Testis (tissue), 3 donors: ENCODE measurements around the gene PTGFR. TPM values are rescaled to one million over a fixed set of nuclear protein-coding genes. Genes with fewer than 3 reads are reported as not detected.

Source experiments
- DNase-seq: peaks from one replicate; pipeline ENCODE4 v3.0.0-alpha.2; 2019
- H3K27ac ChIP-seq, 2 donors: fragments of 200-600 bp; sonication (generic); one replicate each; pipeline ENCODE4 v1.5.1; 2019
- H3K27me3 ChIP-seq: fragments of 200-600 bp; sonication (generic); one replicate; pipeline ENCODE4 v1.5.1; 2019
- H3K36me3 ChIP-seq: fragments of 200-600 bp; sonication (generic); one replicate; pipeline ENCODE4 v1.5.1; 2017; ENCODE audit warnings: low read depth; ENCODE audit errors: missing control alignments
- H3K4me1 ChIP-seq: fragments of 200-600 bp; sonication (generic); one replicate; pipeline ENCODE4 v1.5.1; 2019
- H3K4me3 ChIP-seq, 2 donors: fragments of 200-600 bp; sonication (generic); one replicate each; pipeline ENCODE4 v1.5.1; 2017 to 2019
- H3K9me3 ChIP-seq: fragments of 200-600 bp; sonication (generic); one replicate; pipeline ENCODE4 v1.5.1; 2017
- POLR2A ChIP-seq: fragments of 450-650 bp; IDR thresholded peaks from one replicate; pipeline ENCODE4 v1.6.1; 2017; ENCODE audit warnings: antibody characterized with exemption, mild to moderate bottlenecking, moderate library complexity
- WGBS, 2 donors: methylation state at CpG; one replicate each; pipeline ENCODE4 v1.1.5; 2018; 5-methylcytosine and 5-hydroxymethylcytosine counted together
- intact Hi-C: fragments of 100-400 bp; cut with DNase I; formaldehyde crosslinking; loops from one replicate; pipeline ENCODE4 v1.15.1; 2023; ENCODE audit warnings: low total_unique reads
- polyA plus RNA-seq: library from polyadenylated mRNA; stranded (reverse); fragments of 350-450 nt; fragmentation: Illumina TruSeq; extraction: RNeasy Lipid Tissue Mini Kit (QIAGEN cat#74804); gene quantifications from one replicate; pipeline ENCODE4 v1.2.3, GENCODE V29; 2014; ENCODE audit warnings: low read depth, low replicate concordance; ENCODE audit not compliant: insufficient read depth
- total RNA-seq, 2 donors: library from RNA; depleted of rRNA; stranded (reverse); fragments of >200 nt; gene quantifications; one replicate each; pipeline ENCODE4 v1.2.3, GENCODE V29; 2016
- TF ChIP-seq, protein P1 (sequence below), 3 experiments: fragments of 450-650 bp in 2 of 3; fragments of 200-600 bp in 1 of 3; sonication (generic) in 1 of 3; IDR thresholded peaks; one replicate each; pipeline ENCODE4 v1.5.1; 2016 to 2019; ENCODE audit warnings: antibody characterized with exemption in 3 of 3, mild to moderate bottlenecking in 2 of 3, moderate library complexity in 1 of 3

Gene PTGFR
- total and polyA plus RNA-seq, 3 donors from 2014 or later = 0.50 to 2.9 (median 0.79) TPM

DNA sequence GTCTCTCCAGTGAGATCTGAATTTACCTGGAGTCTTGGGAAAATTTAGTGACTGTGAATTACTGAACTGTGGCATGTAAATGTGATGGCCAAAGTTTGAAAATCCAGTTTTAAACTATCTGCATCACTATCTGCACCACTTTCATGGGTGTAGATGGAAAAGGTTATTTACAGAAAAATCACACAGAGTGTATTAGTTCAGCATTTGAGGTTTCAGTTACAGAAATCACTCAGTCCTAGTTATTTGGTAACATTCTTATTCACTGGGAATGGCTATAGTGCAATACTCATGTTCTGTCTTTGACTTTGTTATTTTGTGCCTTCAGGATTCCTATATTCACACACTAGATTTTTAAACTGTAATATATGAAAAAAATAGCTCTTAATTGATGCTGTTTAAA, 68.9 kb downstream of the PTGFR start:
- Histone ChIP-seq H3K27me3 (no peaks in the 10 kb centered on the region), H3K4me1 (no peaks in the 10 kb centered on the region), H3K9me3 (no peaks in the 10 kb centered on the region), H3K36me3 (no peaks in the 10 kb centered on the region), H3K27ac (no peak overlapping the region), H3K4me3 (no peak overlapping the region)
- TF ChIP-seq POLR2A = no peak
- TF ChIP-seq, protein P1, sequence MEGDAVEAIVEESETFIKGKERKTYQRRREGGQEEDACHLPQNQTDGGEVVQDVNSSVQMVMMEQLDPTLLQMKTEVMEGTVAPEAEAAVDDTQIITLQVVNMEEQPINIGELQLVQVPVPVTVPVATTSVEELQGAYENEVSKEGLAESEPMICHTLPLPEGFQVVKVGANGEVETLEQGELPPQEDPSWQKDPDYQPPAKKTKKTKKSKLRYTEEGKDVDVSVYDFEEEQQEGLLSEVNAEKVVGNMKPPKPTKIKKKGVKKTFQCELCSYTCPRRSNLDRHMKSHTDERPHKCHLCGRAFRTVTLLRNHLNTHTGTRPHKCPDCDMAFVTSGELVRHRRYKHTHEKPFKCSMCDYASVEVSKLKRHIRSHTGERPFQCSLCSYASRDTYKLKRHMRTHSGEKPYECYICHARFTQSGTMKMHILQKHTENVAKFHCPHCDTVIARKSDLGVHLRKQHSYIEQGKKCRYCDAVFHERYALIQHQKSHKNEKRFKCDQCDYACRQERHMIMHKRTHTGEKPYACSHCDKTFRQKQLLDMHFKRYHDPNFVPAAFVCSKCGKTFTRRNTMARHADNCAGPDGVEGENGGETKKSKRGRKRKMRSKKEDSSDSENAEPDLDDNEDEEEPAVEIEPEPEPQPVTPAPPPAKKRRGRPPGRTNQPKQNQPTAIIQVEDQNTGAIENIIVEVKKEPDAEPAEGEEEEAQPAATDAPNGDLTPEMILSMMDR (IDR thresholded peaks at IDR 0.05) = no peak
- no peak for DNase-seq
- intact Hi-C loops = no loop called here

DNA sequence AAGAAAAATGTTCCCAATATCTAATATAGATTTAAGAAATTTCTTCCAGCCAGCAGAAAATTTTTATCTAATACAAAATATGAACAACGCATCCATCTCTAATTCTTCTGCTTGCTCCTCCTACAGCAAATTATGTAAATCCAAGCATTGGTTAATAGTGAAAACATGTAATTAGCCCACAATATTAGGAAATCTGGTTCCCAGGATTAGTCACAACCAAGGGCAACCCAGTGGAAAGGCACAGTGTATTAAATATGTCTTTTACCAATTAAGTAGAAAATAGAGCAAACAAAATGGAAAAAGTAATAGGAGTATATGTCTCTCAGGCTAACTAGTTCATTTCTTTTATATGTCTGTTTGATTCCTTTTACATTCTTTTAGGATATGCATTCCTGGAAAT, 70.0 kb downstream of the PTGFR start:
- no peak for DNase-seq
- intact Hi-C loops = no loop called here
- 84 to 88% methylated on average over 1 of the region's 1 CpG for WGBS, 2 donors

DNA sequence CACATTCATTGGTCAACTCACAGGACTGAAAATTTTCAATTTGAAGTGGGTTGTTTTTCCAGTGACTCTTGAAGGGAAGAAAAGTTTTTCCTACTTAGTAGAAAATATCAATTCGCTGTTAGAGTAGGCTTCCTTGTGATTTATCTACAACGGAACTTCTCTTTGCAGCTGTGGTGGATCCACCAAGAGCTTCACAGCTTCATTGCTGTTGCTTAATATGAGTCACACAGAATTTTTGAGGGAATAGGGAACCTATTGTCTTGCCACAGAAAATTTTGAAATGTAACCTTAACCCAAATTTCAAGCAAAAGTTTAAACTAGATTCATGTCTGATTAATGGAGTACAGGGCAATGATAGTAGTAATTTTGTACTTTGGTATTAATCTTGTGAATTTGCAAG, 71.1 kb downstream of the PTGFR start:
- Histone ChIP-seq H3K36me3 (no peaks in the 10 kb centered on the region), H3K27me3 (no peaks in the 10 kb centered on the region), H3K27ac (no peak overlapping the region), H3K9me3 (no peaks in the 10 kb centered on the region), H3K4me3 (no peak overlapping the region), H3K4me1 (no peaks in the 10 kb centered on the region)
- WGBS, 2 donors = 83 to 90% methylated on average over 2 of the region's 2 CpGs
- TF ChIP-seq, protein P1 (IDR thresholded peaks at IDR 0.05) = no peak
- no peak for TF ChIP-seq POLR2A
- DNase-seq = no peak
- intact Hi-C loops = no loop called here

More for the DNA sequence above, 70.0 kb downstream of the PTGFR start:
- H3K4me1 ChIP-seq = no peaks in the 10 kb centered on the region
- H3K9me3 ChIP-seq = no peaks in the 10 kb centered on the region
- H3K27ac ChIP-seq = no peak overlapping the region
- TF ChIP-seq, protein P1 (IDR thresholded peaks at IDR 0.05) = no peak
- TF ChIP-seq POLR2A = no peak
- no peak overlapping the region for H3K4me3 ChIP-seq
- no peaks in the 10 kb centered on the region for H3K27me3 ChIP-seq
- H3K36me3 ChIP-seq = no peaks in the 10 kb centered on the region

DNA sequence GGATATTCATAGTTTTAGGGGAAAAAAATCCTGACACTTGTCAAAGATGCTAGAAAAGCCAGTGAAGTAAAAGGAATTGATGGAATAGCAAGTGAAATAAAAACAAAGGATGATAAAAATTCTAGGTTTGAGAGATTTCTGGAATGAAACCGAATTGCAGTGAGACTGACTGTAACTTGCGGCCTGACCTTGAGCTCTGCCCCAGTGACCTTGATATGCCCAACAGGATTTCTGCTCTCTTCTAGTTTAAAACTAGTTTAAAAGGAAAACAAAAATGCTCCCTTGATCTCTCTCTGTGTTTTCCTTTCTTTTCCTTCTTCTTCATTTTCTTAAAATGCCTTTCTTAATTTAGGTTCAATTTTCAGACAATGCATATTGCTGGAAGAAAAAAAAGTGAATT, 74.6 kb downstream of the PTGFR start:
- WGBS, 2 donors = 24 to 43% methylated on average over 2 of the region's 2 CpGs
- TF ChIP-seq POLR2A = no peak
- TF ChIP-seq, protein P1 (IDR thresholded peaks at IDR 0.05) = no peak
- Histone ChIP-seq H3K27ac (no peak overlapping the region), H3K9me3 (no peaks in the 10 kb centered on the region), H3K27me3 (no peaks in the 10 kb centered on the region), H3K4me3 (no peak overlapping the region), H3K4me1 (no peaks in the 10 kb centered on the region), H3K36me3 (no peaks in the 10 kb centered on the region)
- DNase-seq = no peak
- intact Hi-C loops = no loop called here

DNA sequence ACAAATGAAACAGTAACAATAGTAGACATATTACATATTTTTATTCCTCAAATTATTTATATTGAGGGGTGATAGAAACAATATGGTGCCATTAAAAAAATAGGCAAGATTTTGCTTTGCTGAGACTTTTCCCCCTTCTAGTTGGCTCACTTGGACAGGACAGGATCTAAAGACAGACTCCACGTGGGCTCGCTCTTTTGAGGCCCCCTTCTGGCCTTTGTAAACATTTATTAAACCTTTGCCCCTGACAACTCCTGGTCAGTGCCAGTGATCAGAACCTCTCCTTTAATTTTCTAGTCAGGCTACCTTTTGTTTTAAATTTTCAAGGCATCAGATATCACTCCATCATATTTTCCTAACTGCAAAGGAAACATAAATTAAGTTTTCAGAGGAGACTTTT, 79.8 kb downstream of the PTGFR start:
- no peaks in the 10 kb centered on the region for H3K36me3 ChIP-seq
- no peaks in the 10 kb centered on the region for H3K9me3 ChIP-seq
- intact Hi-C loops = no loop called here
- no peak overlapping the region for H3K4me3 ChIP-seq
- no peaks in the 10 kb centered on the region for H3K27me3 ChIP-seq
- DNase-seq = no peak
- no peak overlapping the region for H3K27ac ChIP-seq
- TF ChIP-seq, protein P1 (IDR thresholded peaks at IDR 0.05) = no peak
- no peak for TF ChIP-seq POLR2A
- WGBS, 2 donors = 59 to 69% methylated on average over 2 of the region's 2 CpGs
- no peaks in the 10 kb centered on the region for H3K4me1 ChIP-seq
